Activated CD4-positive, alpha-beta T cell treated with anti-CD3 and anti-CD28 coated beads, Interleukin-2, amount 10 ng/mL, durations not matched to agents 24 days and 14 days (primary cell): ENCODE measurements around the gene GLT1D1. TPM values are rescaled to one million over a fixed set of nuclear protein-coding genes. Genes with fewer than 3 reads are reported as not detected.
"Not testable (repeated sequence)": the region's sequence is repeated elsewhere in the genome, so short reads cannot be mapped to it uniquely, and the experiment has no call there.

ENCODE experiments used
- DNase-seq: peaks from one replicate; pipeline ENCODE4 v3.0.0; 2022
- H3K27ac Mint-ChIP-seq: one replicate; pipeline ENCODE4 v1.8.0; 2022; ENCODE audit warnings: mild to moderate bottlenecking, mixed read lengths
- H3K27me3 Mint-ChIP-seq: one replicate; pipeline ENCODE4 v1.8.0; 2022; ENCODE audit warnings: mixed read lengths
- H3K36me3 Mint-ChIP-seq: one replicate; pipeline ENCODE4 v1.8.0; 2022; ENCODE audit warnings: low read depth, mild to moderate bottlenecking, mixed read lengths
- H3K4me1 Mint-ChIP-seq: one replicate; pipeline ENCODE4 v1.8.0; 2021; ENCODE audit warnings: mixed read lengths
- H3K4me3 Mint-ChIP-seq: one replicate; pipeline ENCODE4 v1.8.0; 2022; ENCODE audit warnings: mild to moderate bottlenecking, moderate library complexity, mixed read lengths
- H3K9me3 Mint-ChIP-seq: one replicate; pipeline ENCODE4 v1.8.0; 2021; ENCODE audit warnings: mixed read lengths
- intact Hi-C: fragments of 100-400 bp; cut with micrococcal nuclease; formaldehyde crosslinking; loops from one replicate; pipeline ENCODE4 v1.15.1; 2023
- total RNA-seq: library from RNA; stranded (reverse); gene quantifications from 2 replicates; pipeline ENCODE4 v1.2.3, GENCODE V29; 2022

The GLT1D1 gene
- total RNA-seq, 1 donor from 2014 or later: 2.2 TPM

- Mint-ChIP-seq H3K36me3 (peaks cover 4% of the 10 kb centered on the region), H3K4me1 (peaks cover 25% of the 10 kb centered on the region), H3K27me3 (no peaks in the 10 kb centered on the region), H3K4me3 (no peak overlapping the region), H3K27ac (no peak overlapping the region), H3K9me3 (no peaks in the 10 kb centered on the region)
- intact Hi-C loops: loop anchor here (10.0 kb wide), 1 partner anchor 1987 kb away; no protein-coding TSS in a partner anchor
- no peak for DNase-seq
Measured at GRCh38 chr12:128827724-128828123, 25.6 kb upstream of the GLT1D1 start.

- H3K9me3 Mint-ChIP-seq: no peaks in the 10 kb centered on the region
- peaks cover 19% of the 10 kb centered on the region for H3K4me1 Mint-ChIP-seq
- no peaks in the 10 kb centered on the region for H3K27me3 Mint-ChIP-seq
- H3K4me3 Mint-ChIP-seq: peak overlapping the region; percentile 56
- H3K27ac Mint-ChIP-seq: peak overlapping the region; percentile 85
- peaks cover 4% of the 10 kb centered on the region for H3K36me3 Mint-ChIP-seq
- intact Hi-C loops: loop anchor here (10.0 kb wide), 1 partner anchor 1985 kb away; no protein-coding TSS in a partner anchor
- peak; percentile 78 for DNase-seq
Measured at GRCh38 chr12:128829861-128830504, 23.3 kb upstream of the GLT1D1 start.

GRCh38 chr12:128830505-128830893, 22.8 kb upstream of the GLT1D1 start:
- Mint-ChIP-seq H3K9me3 (no peaks in the 10 kb centered on the region), H3K4me3 (peak overlapping the region; percentile 56), H3K27me3 (no peaks in the 10 kb centered on the region), H3K27ac (peak overlapping the region; percentile 85), H3K36me3 (peaks cover 4% of the 10 kb centered on the region), H3K4me1 (peaks cover 18% of the 10 kb centered on the region)
- intact Hi-C loops: no loop called here
- peak; percentile 70 for DNase-seq

- H3K36me3 Mint-ChIP-seq: peaks cover 1% of the 10 kb centered on the region
- no peak overlapping the region for H3K27ac Mint-ChIP-seq
- H3K27me3 Mint-ChIP-seq: no peaks in the 10 kb centered on the region
- H3K9me3 Mint-ChIP-seq: no peaks in the 10 kb centered on the region
- DNase-seq: no peak
- peaks cover 18% of the 10 kb centered on the region for H3K4me1 Mint-ChIP-seq
- intact Hi-C loops: no loop called here
- H3K4me3 Mint-ChIP-seq: no peak overlapping the region
Measured at GRCh38 chr12:128833418-128833817, 19.9 kb upstream of the GLT1D1 start.

- H3K4me1 Mint-ChIP-seq, intact Hi-C loops, H3K4me3 Mint-ChIP-seq, H3K27me3 Mint-ChIP-seq, H3K27ac Mint-ChIP-seq, H3K36me3 Mint-ChIP-seq, H3K9me3 Mint-ChIP-seq, DNase-seq: not testable (repeated sequence)
Measured at GRCh38 chr12:128839885-128840284, 13.4 kb upstream of the GLT1D1 start.

GRCh38 chr12:128840862-128841468, 12.3 kb upstream of the GLT1D1 start:
- intact Hi-C loops: no loop called here
- no peaks in the 10 kb centered on the region for H3K9me3 Mint-ChIP-seq
- H3K4me1 Mint-ChIP-seq: peaks cover 10% of the 10 kb centered on the region
- H3K27me3 Mint-ChIP-seq: peaks cover 6% of the 10 kb centered on the region
- no peaks in the 10 kb centered on the region for H3K36me3 Mint-ChIP-seq
- DNase-seq: no peak
- no peak overlapping the region for H3K27ac Mint-ChIP-seq
- no peak overlapping the region for H3K4me3 Mint-ChIP-seq

- H3K27ac Mint-ChIP-seq: no peak overlapping the region
- H3K9me3 Mint-ChIP-seq: no peaks in the 10 kb centered on the region
- H3K4me3 Mint-ChIP-seq: no peak overlapping the region
- peaks cover 6% of the 10 kb centered on the region for H3K27me3 Mint-ChIP-seq
- H3K36me3 Mint-ChIP-seq: no peaks in the 10 kb centered on the region
- H3K4me1 Mint-ChIP-seq: peaks cover 10% of the 10 kb centered on the region
- intact Hi-C loops: no loop called here
- DNase-seq: no peak
Measured at GRCh38 chr12:128842579-128842978, 10.7 kb upstream of the GLT1D1 start.

GRCh38 chr12:128843538-128843937, 9.7 kb upstream of the GLT1D1 start:
- H3K9me3 Mint-ChIP-seq: no peaks in the 10 kb centered on the region
- DNase-seq: no peak
- H3K4me3 Mint-ChIP-seq: no peak overlapping the region
- H3K27ac Mint-ChIP-seq: no peak overlapping the region
- intact Hi-C loops: no loop called here
- H3K27me3 Mint-ChIP-seq: peaks cover 6% of the 10 kb centered on the region
- peaks cover 10% of the 10 kb centered on the region for H3K4me1 Mint-ChIP-seq
- no peaks in the 10 kb centered on the region for H3K36me3 Mint-ChIP-seq

GRCh38 chr12:128844031-128844635, 9.1 kb upstream of the GLT1D1 start:
- Mint-ChIP-seq H3K27me3 (peaks cover 6% of the 10 kb centered on the region), H3K27ac (no peak overlapping the region)

GRCh38 chr12:128846671-128847070, 6.6 kb upstream of the GLT1D1 start:
- H3K36me3 Mint-ChIP-seq, H3K27ac Mint-ChIP-seq, H3K4me3 Mint-ChIP-seq, H3K9me3 Mint-ChIP-seq, intact Hi-C loops, DNase-seq, H3K27me3 Mint-ChIP-seq, H3K4me1 Mint-ChIP-seq: not testable (repeated sequence)

More at GRCh38 chr12:128844031-128844635, 9.1 kb upstream of the GLT1D1 start:
- Mint-ChIP-seq H3K36me3 (no peaks in the 10 kb centered on the region), H3K4me3 (no peak overlapping the region), H3K9me3 (no peaks in the 10 kb centered on the region), H3K4me1 (peaks cover 10% of the 10 kb centered on the region)
- DNase-seq: peak; percentile 67
- intact Hi-C loops: no loop called here

- no peak overlapping the region for H3K27ac Mint-ChIP-seq
- DNase-seq: no peak
- intact Hi-C loops: no loop called here
Measured at GRCh38 chr12:128848371-128848770, 4.9 kb upstream of the GLT1D1 start.

GRCh38 chr12:128849806-128850205, 3.5 kb upstream of the GLT1D1 start:
- H3K4me1 Mint-ChIP-seq, H3K36me3 Mint-ChIP-seq, H3K9me3 Mint-ChIP-seq, H3K27ac Mint-ChIP-seq, DNase-seq, H3K4me3 Mint-ChIP-seq, intact Hi-C loops: not testable (repeated sequence)
- H3K27me3 Mint-ChIP-seq: peaks cover 22% of the 10 kb centered on the region

More at GRCh38 chr12:128848371-128848770, 4.9 kb upstream of the GLT1D1 start:
- no peaks in the 10 kb centered on the region for H3K4me1 Mint-ChIP-seq
- H3K36me3 Mint-ChIP-seq: no peaks in the 10 kb centered on the region
- H3K9me3 Mint-ChIP-seq: no peaks in the 10 kb centered on the region
- H3K27me3 Mint-ChIP-seq: peaks cover 14% of the 10 kb centered on the region
- H3K4me3 Mint-ChIP-seq: no peak overlapping the region

GRCh38 chr12:128850400-128850799, 2.9 kb upstream of the GLT1D1 start:
- DNase-seq: no peak
- intact Hi-C loops: no loop called here
- no peaks in the 10 kb centered on the region for H3K36me3 Mint-ChIP-seq
- no peak overlapping the region for H3K27ac Mint-ChIP-seq
- no peaks in the 10 kb centered on the region for H3K9me3 Mint-ChIP-seq
- peaks cover 23% of the 10 kb centered on the region for H3K27me3 Mint-ChIP-seq
- H3K4me3 Mint-ChIP-seq: no peak overlapping the region
- H3K4me1 Mint-ChIP-seq: no peaks in the 10 kb centered on the region

GRCh38 chr12:128851429-128851828, 1.8 kb upstream of the GLT1D1 start:
- H3K4me1 Mint-ChIP-seq, H3K27ac Mint-ChIP-seq, H3K36me3 Mint-ChIP-seq, DNase-seq, H3K4me3 Mint-ChIP-seq, intact Hi-C loops, H3K9me3 Mint-ChIP-seq: not testable (repeated sequence)
- peaks cover 25% of the 10 kb centered on the region for H3K27me3 Mint-ChIP-seq
